Measurements from ENCODE around the gene NTM.
"Not testable (repeated sequence)": the region's sequence is repeated elsewhere in the genome, so short reads cannot be mapped to it uniquely, and the experiment has no call there.

NTM gene

DNA sequence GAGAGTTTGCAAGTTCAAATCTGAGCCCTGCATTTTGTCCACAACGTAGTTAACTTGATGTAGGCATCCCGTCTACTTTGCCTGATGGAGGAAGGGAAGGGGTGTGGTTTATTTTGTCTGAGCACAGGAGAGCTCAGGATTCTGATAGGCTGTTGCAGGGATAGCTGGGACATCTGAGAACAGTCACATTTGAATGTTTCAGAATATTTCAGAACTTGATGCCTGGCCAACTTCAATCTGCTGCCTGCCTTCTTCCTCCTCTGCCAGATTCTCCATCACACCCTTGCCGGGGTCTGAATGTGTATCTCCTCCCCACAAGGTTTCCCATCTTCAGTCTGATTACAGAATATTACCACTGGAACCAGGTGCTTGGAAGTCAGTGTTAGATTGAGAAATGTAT is 51.6 kb downstream of the NTM start:
- Histone ChIP-seq H3K9me3 (ENCODE audit: control insufficient read depth, low read length) (no peaks in the 10 kb centered on the region), H3K36me3 (ENCODE audit: control insufficient read depth, insufficient read depth, low read length) (no peaks in the 10 kb centered on the region), H3K27ac (ENCODE audit: low read depth, low read length, severe bottlenecking) (no peak overlapping the region), H3K4me1 (ENCODE audit: control insufficient read depth, insufficient read depth, low read length, poor library complexity, severe bottlenecking) (peaks cover 8% of the 10 kb centered on the region), H3K4me3 (ENCODE audit: extremely low read depth, insufficient read depth, low read length, poor library complexity, severe bottlenecking) (no peak overlapping the region)
- WGBS, 2 experiments (ENCODE audit: insufficient coverage in 2 of 2) = 88 to 90% methylated on average over 2 of the region's 3 CpGs

DNA sequence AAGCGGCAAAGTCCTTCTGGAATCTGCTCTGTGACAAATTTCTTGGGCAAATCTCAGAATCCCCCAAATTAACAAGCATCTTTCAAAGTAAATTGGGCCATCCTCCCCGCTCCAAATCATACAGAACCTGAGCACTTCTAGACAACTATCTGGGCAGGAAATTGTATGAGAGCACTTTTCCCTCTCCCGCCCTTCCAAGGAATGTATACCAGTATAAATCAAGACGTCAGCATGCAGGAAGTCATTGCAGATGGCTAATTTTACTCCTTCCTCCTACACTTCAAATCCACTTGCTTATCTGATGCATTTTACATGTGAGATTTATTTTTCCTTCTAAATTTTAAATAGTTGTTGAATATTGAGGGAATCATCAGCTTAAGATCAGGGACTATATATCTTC is 52.1 kb downstream of the NTM start:
- Histone ChIP-seq H3K36me3 (ENCODE audit: control insufficient read depth, insufficient read depth, low read length) (no peaks in the 10 kb centered on the region), H3K4me1 (ENCODE audit: control insufficient read depth, insufficient read depth, low read length, poor library complexity, severe bottlenecking) (peaks cover 8% of the 10 kb centered on the region), H3K4me3 (ENCODE audit: extremely low read depth, insufficient read depth, low read length, poor library complexity, severe bottlenecking) (no peak overlapping the region), H3K27ac (ENCODE audit: low read depth, low read length, severe bottlenecking) (no peak overlapping the region), H3K9me3 (ENCODE audit: control insufficient read depth, low read length) (no peaks in the 10 kb centered on the region)
- 87 to 88% methylated on average over 2 to 3 of the region's 4 CpGs for WGBS, 2 experiments (ENCODE audit: insufficient coverage in 2 of 2)

DNA sequence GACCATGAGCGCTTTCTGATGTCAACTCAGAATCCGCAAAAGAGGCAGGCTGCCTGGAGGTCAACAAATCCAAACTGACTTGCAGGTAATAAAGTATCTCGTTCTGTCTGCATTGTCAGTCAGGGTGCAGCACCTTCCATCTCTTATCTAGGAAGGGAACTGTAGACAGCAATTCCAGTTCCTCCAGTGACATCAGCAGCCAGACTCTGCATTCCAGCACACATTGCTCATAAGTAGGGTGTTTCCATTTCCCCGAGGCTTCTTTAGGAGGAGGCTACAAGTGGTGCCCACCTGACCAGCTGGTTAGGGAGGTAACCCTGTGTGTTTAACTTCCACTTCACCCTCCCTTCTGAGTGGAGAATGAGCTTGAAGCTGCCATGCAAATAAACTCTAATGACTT is 53.3 kb downstream of the NTM start:
- H3K36me3 ChIP-seq (ENCODE audit: control insufficient read depth, insufficient read depth, low read length) = no peaks in the 10 kb centered on the region
- WGBS, 2 experiments (ENCODE audit: insufficient coverage in 2 of 2) = 79 to 85% methylated on average over 3 of the region's 4 CpGs
- no peak overlapping the region for H3K4me3 ChIP-seq (ENCODE audit: extremely low read depth, insufficient read depth, low read length, poor library complexity, severe bottlenecking)
- no peaks in the 10 kb centered on the region for H3K9me3 ChIP-seq (ENCODE audit: control insufficient read depth, low read length)
- H3K27ac ChIP-seq (ENCODE audit: low read depth, low read length, severe bottlenecking) = peak overlapping the region; percentile 33
- peaks cover 8% of the 10 kb centered on the region for H3K4me1 ChIP-seq (ENCODE audit: control insufficient read depth, insufficient read depth, low read length, poor library complexity, severe bottlenecking)

DNA sequence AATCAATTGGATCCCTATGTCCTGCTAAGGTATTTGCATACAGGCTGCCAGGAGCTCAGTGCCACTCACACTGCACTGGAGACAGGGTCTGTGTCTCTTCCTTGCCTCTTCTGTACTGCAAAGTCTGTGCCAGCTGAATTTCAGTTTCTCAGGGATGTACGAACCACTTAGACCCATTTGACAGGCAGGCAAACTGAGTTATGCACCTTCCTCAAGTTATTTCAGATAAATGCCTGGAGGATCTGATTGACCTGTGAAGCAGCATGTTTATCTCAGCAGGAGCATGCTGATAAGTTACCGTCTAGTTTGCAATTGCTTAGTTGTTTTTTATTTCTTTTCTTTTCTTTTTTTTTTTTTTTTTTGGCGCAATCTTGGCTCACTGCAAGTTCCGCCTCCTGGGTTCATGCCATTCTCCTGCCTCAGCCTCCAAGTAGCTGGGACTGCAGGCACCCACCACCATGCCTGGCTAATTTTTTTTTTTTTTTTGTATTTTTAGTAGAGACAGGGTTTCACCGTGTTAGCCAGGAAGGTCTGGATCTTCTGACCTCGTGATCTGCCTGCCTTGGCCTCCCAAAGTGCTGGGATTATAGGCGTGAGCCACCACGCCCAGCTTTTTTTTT is 54.0 kb downstream of the NTM start:
- WGBS, 2 experiments (ENCODE audit: insufficient coverage in 2 of 2) = 82 to 91% methylated on average over 3 to 4 of the region's 8 CpGs
- H3K27ac ChIP-seq (ENCODE audit: low read depth, low read length, severe bottlenecking); H3K9me3 ChIP-seq (ENCODE audit: control insufficient read depth, low read length): not testable (repeated sequence)

DNA sequence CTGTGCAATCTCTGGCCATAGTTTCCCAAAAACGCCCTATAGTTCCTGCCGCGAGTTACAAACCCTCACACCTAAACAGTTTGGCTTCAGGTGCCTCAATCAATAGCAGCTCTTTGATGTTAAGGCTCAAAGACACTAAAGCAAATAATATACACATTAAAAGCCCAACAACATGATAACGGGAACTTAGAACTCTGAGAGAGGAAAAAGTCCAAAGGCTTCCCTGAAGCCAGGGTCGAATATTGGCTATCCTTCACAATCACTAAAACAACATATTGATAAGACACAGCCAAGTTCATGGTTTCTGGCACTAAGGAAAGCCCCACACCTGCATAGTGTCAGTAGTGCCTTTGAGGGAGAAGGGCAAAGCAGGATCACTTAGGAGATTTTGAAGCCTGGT is 54.9 kb downstream of the NTM start:
- 87 to 96% methylated on average over 3 to 4 of the region's 5 CpGs for WGBS, 2 experiments (ENCODE audit: insufficient coverage in 2 of 2)
- Histone ChIP-seq H3K36me3 (ENCODE audit: control insufficient read depth, insufficient read depth, low read length) (no peaks in the 10 kb centered on the region), H3K4me1 (ENCODE audit: control insufficient read depth, insufficient read depth, low read length, poor library complexity, severe bottlenecking) (peaks cover 8% of the 10 kb centered on the region), H3K4me3 (ENCODE audit: extremely low read depth, insufficient read depth, low read length, poor library complexity, severe bottlenecking) (no peak overlapping the region), H3K27ac (ENCODE audit: low read depth, low read length, severe bottlenecking) (no peak overlapping the region), H3K9me3 (ENCODE audit: control insufficient read depth, low read length) (no peaks in the 10 kb centered on the region)

More for the DNA sequence above, 54.0 kb downstream of the NTM start:
- not testable (repeated sequence) for H3K36me3 ChIP-seq (ENCODE audit: control insufficient read depth, insufficient read depth, low read length); H3K4me3 ChIP-seq (ENCODE audit: extremely low read depth, insufficient read depth, low read length, poor library complexity, severe bottlenecking); H3K4me1 ChIP-seq (ENCODE audit: control insufficient read depth, insufficient read depth, low read length, poor library complexity, severe bottlenecking)

DNA sequence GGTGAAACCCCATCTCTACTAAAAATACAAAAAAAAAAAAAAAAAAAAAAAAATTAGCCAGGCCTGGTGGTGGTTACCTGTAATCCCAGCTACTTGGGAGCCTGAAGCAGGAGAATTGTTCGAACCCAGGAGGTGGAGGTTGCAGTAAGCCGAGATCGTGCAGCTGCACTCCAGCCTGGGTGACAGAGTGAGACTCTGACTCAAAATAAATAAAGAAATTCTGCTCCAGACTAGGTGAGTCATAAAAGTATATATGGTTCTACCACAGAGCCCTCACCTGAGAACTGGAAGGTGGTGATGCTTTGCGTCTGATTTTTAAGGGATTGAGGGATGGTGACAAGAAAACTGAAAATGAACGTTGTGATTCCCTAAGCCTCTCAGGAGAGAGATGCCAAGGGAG is 58.4 kb downstream of the NTM start:
- H3K36me3 ChIP-seq (ENCODE audit: control insufficient read depth, insufficient read depth, low read length) = no peaks in the 10 kb centered on the region
- no peak overlapping the region for H3K4me3 ChIP-seq (ENCODE audit: extremely low read depth, insufficient read depth, low read length, poor library complexity, severe bottlenecking)
- H3K27ac ChIP-seq (ENCODE audit: low read depth, low read length, severe bottlenecking) = no peak overlapping the region
- peaks cover 4% of the 10 kb centered on the region for H3K4me1 ChIP-seq (ENCODE audit: control insufficient read depth, insufficient read depth, low read length, poor library complexity, severe bottlenecking)
- WGBS, 2 experiments (ENCODE audit: insufficient coverage in 2 of 2) = 84 to 100% methylated on average over 5 of the region's 5 CpGs
- no peaks in the 10 kb centered on the region for H3K9me3 ChIP-seq (ENCODE audit: control insufficient read depth, low read length)

DNA sequence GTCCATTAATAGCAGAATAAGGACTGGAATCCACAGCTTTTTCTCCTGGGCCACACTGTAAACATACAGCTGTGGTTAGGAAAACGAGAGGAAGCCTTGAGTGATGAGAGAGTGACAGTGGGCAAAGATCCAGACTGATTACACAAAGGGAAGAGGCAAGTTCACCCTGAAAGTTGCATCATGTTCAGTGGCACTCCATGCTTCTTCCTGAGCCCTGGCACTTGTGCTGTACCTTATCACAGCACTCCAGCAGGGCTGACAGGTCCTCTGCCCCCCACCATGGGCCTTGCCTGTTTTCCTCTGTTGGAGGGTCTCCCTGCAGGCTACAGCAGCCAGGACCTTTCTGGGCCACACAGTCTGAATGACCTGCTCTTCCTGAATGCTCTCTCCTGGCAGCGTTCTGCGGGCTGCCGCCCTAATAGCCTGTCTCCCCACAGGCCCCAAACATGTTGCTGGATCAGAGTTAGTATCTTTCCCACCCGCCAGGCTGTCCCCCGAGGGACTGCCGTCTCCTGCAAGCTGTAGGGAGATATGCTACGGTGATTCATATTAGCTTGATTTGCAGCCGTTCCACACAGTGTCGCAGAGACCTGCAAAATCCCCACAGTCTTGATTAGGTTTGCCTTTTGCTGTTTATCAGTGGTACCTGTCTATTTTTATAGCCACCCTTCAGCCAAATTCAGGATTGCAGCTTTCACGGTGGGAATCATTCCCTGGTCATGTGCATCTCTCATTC is 60.2 kb downstream of the NTM start:
- peaks cover 4% of the 10 kb centered on the region for H3K4me1 ChIP-seq (ENCODE audit: control insufficient read depth, insufficient read depth, low read length, poor library complexity, severe bottlenecking)
- H3K4me3 ChIP-seq (ENCODE audit: extremely low read depth, insufficient read depth, low read length, poor library complexity, severe bottlenecking) = no peak overlapping the region
- H3K9me3 ChIP-seq (ENCODE audit: control insufficient read depth, low read length) = no peaks in the 10 kb centered on the region
- 88 to 90% methylated on average over 8 to 11 of the region's 11 CpGs for WGBS, 2 experiments (ENCODE audit: insufficient coverage in 2 of 2)
- no peak overlapping the region for H3K27ac ChIP-seq (ENCODE audit: low read depth, low read length, severe bottlenecking)
- H3K36me3 ChIP-seq (ENCODE audit: control insufficient read depth, insufficient read depth, low read length) = no peaks in the 10 kb centered on the region

DNA sequence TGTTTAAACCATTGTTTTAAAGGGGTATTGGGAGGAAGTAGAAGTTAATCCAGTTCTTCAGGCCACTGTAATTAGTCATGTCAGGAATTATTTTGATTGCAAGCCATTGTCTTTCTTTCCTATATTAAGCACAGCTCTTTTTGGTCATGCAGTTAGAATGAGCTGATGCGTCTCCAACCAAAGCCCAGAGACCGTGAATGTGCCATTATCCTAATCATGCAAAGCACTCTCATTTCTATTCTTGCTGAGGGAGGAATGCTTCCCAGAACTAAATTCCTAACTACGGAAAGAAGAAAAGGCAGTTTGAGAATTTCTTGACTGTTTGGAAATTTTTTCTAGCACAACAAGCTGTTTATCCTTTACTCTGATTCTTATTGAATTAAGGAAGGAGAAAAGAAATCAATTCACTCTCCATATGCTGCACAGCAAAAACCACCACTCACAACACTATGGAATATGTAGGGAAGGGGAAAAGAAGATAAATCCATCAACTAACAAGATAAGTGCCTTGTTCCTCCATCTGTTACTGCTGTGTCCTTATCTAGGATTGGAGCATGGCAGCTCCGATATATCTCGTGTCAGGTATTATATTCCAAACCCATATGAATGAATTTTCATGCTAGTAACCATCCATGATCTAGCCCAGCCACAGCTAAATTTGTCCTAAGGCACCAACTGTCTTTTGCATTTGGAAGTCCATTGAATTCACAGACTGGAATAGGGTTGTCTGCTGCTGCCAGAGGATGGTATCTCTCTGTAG is 70.8 kb downstream of the NTM start:
- Histone ChIP-seq H3K9me3 (ENCODE audit: control insufficient read depth, low read length) (peaks cover 12% of the 10 kb centered on the region), H3K4me1 (ENCODE audit: control insufficient read depth, insufficient read depth, low read length, poor library complexity, severe bottlenecking) (no peaks in the 10 kb centered on the region), H3K27ac (ENCODE audit: low read depth, low read length, severe bottlenecking) (no peak overlapping the region), H3K36me3 (ENCODE audit: control insufficient read depth, insufficient read depth, low read length) (no peaks in the 10 kb centered on the region), H3K4me3 (ENCODE audit: extremely low read depth, insufficient read depth, low read length, poor library complexity, severe bottlenecking) (no peak overlapping the region)
- WGBS, 2 experiments (ENCODE audit: insufficient coverage in 2 of 2) = 79 to 89% methylated on average over 2 to 4 of the region's 5 CpGs

DNA sequence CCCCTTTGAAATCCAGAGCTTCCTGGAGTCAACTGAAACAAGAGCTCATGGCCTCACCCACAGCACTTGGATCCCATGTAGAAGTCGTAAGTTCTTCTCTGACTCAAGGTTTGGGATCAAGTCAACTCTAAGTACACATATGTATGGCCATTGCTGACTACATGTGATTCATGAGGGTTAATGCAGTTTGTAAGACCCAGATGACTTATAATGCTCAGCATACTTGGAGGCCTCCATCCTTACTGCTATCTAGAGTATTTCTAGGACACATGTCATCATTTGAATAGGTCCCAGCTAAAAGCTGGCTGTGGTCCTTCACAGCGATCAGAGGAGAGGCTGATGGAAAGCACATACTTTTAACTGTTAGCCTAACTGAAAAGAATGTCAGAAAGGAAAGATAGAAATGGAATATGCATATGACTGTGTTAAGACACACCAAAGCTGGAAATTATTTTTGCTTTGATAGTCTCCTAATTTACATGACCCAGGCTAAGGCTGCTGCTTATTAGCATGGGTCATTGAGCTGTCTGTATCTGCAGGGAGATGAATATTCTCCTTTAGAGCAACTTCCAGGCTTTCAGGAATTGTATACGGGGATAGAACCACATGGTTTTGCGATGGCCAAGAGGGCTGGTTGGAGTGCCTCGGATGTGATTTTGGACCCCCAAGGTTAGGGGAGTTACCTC is 76.3 kb downstream of the NTM start:
- Histone ChIP-seq H3K36me3 (ENCODE audit: control insufficient read depth, insufficient read depth, low read length) (no peaks in the 10 kb centered on the region), H3K27ac (ENCODE audit: low read depth, low read length, severe bottlenecking) (no peak overlapping the region), H3K9me3 (ENCODE audit: control insufficient read depth, low read length) (no peaks in the 10 kb centered on the region), H3K4me1 (ENCODE audit: control insufficient read depth, insufficient read depth, low read length, poor library complexity, severe bottlenecking) (no peaks in the 10 kb centered on the region), H3K4me3 (ENCODE audit: extremely low read depth, insufficient read depth, low read length, poor library complexity, severe bottlenecking) (no peak overlapping the region)
- 88 to 96% methylated on average over 4 to 5 of the region's 5 CpGs for WGBS, 2 experiments (ENCODE audit: insufficient coverage in 2 of 2)

DNA sequence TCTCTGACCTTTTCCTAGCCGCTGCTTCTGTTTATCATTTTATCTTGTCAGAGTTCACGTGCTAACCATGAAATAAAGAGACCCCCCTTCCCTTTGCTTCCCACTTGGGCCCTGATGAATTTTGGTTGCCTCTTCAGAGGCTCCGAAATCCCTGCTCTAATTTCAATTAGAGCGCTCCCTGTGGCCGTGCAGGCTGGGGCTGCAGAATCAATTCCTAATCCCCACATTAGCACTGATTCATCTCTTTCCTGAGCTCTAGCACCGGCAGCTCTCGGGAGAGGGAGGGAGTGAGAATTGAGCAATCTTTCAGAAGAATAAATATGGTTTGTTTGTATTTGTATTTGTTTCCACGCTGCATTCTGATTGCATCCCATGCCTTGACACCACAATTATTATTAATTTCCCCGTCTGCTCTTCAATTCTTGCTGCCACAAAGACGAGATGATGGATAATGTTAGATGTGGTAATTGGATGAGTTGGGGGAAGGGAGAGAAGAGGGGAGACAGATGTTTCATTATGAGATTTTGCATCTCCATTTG is 76.9 kb downstream of the NTM start:
- H3K36me3 ChIP-seq (ENCODE audit: control insufficient read depth, insufficient read depth, low read length) = no peaks in the 10 kb centered on the region
- no peak overlapping the region for H3K4me3 ChIP-seq (ENCODE audit: extremely low read depth, insufficient read depth, low read length, poor library complexity, severe bottlenecking)
- H3K4me1 ChIP-seq (ENCODE audit: control insufficient read depth, insufficient read depth, low read length, poor library complexity, severe bottlenecking) = no peaks in the 10 kb centered on the region
- 91 to 97% methylated on average over 3 to 4 of the region's 10 CpGs for WGBS, 2 experiments (ENCODE audit: insufficient coverage in 2 of 2)
- H3K27ac ChIP-seq (ENCODE audit: low read depth, low read length, severe bottlenecking) = no peak overlapping the region
- no peaks in the 10 kb centered on the region for H3K9me3 ChIP-seq (ENCODE audit: control insufficient read depth, low read length)
